ENCODE data around the gene ENTPD5.

- TF ChIP-seq CTCF (IDR thresholded peaks at IDR 0.05) = no peak
- TF ChIP-seq POLR2A (IDR thresholded peaks at IDR 0.05) = no peak
Measured at GRCh38 chr14:74015963-74016362, 3.1 kb downstream of the ENTPD5 start.

Data from uterus (tissue), 2 donors.